NCI-H226 (cell line): ENCODE results near the gene OTUD4.
A peak's percentile ranks its signal among the peaks of the same experiment; 100 is the strongest.
"Not testable (repeated sequence)": the region's sequence is repeated elsewhere in the genome, so short reads cannot be mapped to it uniquely, and the experiment has no call there.

Experiments
- DNase-seq: peaks from one replicate; pipeline ENCODE4 v3.0.0-alpha.2; 2015

OTUD4 gene, protein sequence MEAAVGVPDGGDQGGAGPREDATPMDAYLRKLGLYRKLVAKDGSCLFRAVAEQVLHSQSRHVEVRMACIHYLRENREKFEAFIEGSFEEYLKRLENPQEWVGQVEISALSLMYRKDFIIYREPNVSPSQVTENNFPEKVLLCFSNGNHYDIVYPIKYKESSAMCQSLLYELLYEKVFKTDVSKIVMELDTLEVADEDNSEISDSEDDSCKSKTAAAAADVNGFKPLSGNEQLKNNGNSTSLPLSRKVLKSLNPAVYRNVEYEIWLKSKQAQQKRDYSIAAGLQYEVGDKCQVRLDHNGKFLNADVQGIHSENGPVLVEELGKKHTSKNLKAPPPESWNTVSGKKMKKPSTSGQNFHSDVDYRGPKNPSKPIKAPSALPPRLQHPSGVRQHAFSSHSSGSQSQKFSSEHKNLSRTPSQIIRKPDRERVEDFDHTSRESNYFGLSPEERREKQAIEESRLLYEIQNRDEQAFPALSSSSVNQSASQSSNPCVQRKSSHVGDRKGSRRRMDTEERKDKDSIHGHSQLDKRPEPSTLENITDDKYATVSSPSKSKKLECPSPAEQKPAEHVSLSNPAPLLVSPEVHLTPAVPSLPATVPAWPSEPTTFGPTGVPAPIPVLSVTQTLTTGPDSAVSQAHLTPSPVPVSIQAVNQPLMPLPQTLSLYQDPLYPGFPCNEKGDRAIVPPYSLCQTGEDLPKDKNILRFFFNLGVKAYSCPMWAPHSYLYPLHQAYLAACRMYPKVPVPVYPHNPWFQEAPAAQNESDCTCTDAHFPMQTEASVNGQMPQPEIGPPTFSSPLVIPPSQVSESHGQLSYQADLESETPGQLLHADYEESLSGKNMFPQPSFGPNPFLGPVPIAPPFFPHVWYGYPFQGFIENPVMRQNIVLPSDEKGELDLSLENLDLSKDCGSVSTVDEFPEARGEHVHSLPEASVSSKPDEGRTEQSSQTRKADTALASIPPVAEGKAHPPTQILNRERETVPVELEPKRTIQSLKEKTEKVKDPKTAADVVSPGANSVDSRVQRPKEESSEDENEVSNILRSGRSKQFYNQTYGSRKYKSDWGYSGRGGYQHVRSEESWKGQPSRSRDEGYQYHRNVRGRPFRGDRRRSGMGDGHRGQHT

DNA sequence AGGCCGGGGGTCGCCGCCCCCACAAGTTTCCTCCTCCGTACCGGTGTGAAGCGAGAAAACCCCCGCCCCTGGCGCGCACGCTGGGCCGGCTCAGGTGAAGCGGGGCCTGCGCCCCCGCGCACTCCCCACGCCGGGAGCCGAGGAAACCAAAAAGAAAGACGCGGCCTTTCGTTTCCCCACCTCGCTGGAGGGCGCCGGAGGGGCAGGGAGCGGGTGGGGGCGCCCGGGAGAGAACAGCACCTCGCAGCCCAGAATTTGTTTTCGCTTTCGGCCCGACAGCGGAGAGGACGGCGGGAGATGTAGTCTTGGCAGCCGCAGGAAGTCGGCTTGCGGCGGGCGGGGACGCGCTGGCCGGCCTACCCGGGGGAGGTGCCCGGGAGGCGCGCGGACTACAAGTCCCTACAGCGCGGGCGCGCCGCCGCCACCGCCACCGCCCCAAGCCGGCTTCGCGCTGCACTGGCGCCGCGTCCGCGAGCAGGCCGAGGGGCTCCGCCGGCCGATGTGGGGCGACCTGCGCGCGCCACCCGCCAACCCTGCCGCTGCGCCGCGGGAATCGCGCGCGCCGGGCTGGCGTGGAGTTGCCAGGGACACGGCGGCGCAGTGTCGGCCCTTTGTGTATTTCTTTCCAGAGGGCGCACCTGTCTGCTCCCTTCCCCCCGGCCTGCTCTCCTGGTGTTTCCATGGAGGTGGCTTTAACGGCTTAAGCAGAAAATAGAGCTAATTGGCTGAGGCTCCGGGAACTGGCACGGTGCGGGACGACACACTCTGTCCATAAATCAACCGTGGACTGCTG, at the start of gene OTUD4:
TSS of gene OTUD4 (minus strand) at position 292 of the 793 bp plus-strand sequence. CDS start 616 bp downstream, outside the sequence.
- DNase-seq: peak; percentile 88

DNA sequence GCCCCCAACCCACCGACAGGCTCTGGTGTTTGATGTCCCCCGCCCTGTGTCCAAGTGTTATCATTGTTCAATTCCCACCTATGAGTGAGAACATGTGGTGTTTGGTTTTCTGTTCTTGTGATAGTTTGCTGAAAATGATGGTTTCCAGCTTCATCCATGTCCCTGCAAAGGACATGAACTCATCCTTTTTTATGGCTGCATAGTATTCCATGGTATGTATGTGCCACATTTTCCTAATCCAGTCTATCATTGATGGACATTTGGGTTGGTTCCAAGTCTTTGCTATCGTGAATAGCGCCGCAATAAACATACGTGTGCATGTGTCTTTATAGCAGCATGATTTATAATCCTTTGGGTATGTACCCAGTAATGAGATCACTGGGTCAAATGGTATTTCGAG, 42.8 kb upstream of the OTUD4 start:
- DNase-seq: not testable (repeated sequence)

GRCh38 chr4:145221529-145221928, 41.1 kb upstream of the OTUD4 start:
- DNase-seq: not testable (repeated sequence)

DNA sequence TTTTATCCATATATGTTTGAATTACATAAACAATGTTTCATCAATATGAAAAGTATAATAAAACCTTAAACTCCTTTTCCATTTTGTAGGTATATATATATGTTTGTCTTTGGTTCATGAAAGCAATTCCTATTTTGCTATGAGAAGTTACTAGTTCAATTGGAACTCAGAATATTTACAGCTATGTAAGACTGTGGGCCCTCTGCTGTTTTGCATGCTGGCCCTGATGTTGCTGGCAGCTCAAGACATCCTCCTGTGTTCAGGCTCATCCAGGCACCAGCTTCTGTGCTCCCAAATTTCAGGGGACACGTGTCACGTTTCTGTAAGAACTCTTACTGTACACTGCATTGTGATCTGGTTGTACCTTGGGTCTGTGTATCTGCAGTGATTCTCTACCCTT, 38.7 kb upstream of the OTUD4 start:
- DNase-seq: no peak

DNA sequence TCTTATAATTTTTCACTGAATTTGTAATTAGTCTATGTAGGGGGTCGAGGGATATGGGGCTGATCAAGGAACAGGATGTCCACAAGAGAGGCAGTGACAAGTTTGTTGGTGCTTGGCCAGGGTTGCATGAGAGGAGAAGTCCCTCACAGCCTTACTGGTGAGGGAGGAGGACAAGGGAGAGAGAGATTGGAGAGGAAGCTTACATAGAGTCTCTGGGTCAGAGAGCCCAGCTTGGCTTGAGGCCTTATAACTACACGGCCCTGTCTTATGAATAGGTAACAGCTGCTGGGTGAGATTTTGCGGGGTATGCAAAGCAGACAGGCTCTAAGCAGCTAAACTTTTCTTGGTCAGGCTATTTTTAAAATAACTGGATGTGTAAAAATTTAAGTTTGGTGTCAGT, 37.9 kb upstream of the OTUD4 start:
- DNase-seq: no peak

DNA sequence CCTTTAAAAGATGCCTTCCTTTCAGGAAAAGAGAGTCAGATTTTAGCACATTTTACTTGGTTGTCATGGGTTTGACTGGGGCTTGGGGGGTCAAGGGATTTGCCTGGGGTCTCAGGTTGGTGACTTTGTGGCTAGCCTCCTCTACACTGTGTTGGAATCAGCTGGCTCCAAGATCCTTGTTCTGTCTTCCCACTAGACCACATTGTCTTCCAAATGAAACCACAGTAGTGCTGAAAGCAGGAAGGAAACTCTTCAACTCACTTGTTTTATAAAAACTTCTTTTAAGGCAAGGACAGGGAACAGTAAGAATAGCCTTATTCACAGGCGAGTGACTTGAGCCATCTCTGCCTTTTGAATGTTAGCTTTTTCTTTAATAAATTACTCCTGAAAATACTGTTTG, 37.0 kb upstream of the OTUD4 start:
- no peak for DNase-seq

GRCh38 chr4:145216535-145216934, 36.1 kb upstream of the OTUD4 start:
- DNase-seq: no peak

DNA sequence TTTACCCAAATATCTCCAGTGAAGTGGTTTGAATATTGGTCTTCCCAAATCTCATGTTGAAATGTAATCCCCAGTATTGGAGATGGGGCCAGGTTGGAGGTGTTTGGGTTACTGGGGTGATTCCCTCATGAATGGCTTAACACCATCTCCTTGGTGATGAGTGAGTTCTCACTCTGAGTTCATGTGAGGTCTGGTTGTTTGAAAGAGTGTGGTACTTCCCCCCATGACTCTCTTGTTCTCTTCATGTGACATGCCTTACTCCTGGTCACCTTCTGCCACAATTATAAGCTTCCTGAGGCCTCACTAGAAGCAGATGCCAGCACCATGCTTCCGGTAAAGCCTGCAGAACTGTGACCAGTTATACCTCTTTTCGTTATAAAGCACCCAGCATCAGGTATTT, 32.9 kb upstream of the OTUD4 start:
- no peak for DNase-seq

GRCh38 chr4:145207934-145208333, 27.5 kb upstream of the OTUD4 start:
- peak; percentile 9 for DNase-seq

DNA sequence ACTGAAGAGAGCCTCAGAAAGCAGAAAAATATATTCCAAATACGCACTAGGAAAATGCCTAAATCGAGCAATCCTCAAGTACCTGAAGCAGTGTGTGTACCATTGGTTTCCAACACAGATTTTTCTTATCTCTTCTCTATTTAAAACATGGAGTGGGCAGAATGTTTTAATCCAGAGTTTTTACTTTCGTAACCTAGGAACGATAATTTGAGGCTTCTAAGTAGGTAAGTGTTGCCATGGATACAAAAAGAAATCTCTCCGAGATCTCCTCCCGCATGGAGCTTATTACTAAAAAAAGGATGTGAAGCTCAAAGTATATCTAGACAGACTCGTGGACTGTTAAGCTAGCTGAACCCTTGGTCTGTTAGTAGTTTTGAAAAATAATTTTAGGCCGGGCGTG, 23.0 kb upstream of the OTUD4 start:
- no peak for DNase-seq

GRCh38 chr4:145200366-145200765, 20.0 kb upstream of the OTUD4 start:
- no peak for DNase-seq

- no peak for DNase-seq
Observed at GRCh38 chr4:145199051-145199716, 18.8 kb upstream of the OTUD4 start.

- DNase-seq: no peak
Observed at GRCh38 chr4:145196747-145197146, 16.4 kb upstream of the OTUD4 start.

DNA sequence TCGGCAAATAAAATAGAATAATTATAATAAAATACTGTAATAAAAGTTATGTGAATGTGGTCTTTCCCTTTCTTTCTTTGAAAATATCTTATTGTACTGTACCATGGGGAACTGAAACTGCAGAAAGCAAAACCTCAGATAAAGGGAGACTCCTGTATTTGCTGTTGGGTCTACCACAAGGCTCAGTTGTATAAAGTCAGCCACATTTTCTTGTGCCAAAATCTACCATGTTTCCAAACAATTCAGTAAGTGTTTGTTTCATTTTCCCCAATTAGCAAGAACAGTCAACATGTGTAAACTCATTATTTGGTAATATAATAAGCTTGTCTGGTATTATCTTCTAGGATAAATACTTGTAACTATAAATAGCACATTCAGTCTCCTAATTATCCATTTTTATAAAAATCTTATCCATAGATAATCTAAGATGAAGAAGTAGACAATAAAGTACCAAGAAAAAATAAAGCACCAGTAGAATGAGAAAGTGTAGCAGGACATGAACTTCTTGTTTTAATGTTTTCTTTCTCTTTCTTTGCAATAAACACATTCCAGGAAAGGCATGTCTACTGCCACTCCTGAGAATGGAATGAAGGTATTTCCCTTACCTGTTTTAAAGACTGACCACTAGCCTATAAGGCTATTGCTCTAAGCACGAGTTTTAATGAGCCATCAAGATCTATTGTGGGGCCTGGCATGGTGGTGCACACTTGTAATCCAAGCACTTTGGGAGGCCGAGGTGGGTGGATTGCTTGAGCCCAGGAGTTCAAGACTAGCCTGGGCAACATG, 15.0 kb upstream of the OTUD4 start:
- DNase-seq: peak; percentile 24

- DNase-seq: peak; percentile 18
Observed at GRCh38 chr4:145189981-145190380, 9.6 kb upstream of the OTUD4 start.

DNA sequence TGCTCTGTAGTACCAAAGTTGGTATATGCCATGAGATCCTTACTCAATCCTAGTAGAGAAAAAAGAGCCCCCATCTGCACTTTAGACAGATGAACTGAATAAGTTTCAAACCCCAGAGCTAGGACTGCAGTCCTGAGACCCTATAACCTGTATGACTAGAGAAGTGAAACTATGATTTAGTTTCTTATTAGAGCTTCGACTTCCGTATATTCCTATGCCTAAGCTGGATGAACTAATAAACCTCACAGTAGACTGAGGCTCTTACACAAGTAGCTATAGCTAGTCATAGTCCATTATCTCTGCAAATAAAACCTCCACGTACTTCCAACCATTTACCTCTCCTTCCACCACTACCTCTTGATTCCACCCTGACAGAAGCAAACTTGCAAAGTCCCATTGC, 6.3 kb upstream of the OTUD4 start:
- no peak for DNase-seq

DNA sequence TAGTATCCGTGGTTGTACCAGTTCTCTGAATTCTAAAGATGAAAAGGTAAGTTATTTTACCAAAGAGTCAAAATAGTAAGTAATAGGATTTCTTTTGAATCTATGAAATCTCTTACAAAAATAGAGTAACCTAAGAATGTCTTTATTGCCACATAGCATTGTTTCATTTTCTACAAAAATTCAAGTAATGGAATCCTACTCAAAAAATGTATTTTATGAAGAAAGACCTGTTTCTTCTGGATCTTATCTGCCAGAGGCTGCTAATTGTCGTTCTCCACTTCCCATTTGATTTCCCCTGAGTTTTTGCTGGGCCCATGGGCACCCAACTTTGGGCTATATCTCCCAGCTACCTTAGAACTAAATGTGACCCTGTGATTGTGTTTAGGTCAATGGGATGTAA, 3.2 kb upstream of the OTUD4 start:
- no peak for DNase-seq

- peak; percentile 50 for DNase-seq
Observed at GRCh38 chr4:145183023-145183422, 2.6 kb upstream of the OTUD4 start.

DNA sequence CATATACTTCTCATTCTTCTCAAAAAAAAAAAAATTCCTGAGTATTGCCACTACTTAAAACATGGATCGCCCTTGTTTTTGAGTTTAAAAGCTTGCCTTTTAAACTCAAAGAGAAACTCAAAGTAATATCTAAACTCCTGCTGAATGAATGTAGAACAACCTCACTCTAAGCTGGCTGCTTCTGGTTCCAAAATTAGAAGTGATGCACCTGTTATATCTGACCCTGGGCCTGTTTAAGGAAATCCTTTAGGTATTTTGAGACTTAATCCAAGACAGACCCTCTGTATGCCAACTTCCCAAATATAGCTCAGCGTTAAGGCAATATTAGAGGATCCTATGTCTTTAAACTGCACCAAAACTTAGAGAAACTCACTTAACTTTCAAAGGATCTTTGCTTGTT, 1.8 kb upstream of the OTUD4 start:
- no peak for DNase-seq

DNA sequence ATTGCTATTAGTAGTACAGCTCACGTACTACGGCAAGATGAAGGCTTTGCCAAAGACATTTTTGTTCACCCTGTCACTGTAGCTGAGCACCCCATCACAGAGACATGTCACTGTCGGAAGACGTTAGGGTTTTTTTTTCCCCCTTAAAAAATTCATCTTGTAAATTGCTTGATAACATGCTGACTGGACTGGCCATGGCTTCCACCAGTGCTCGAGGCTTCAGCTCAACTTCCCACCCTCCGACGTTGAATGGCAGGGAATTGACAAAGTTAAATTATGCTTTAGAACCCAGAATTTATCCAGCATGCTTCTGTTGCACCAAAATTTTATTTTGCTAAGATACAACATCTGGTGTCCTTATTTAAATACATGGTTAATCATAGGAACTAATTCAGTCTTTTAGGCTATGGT, 707 bp upstream of the OTUD4 start:
- no peak for DNase-seq

DNA sequence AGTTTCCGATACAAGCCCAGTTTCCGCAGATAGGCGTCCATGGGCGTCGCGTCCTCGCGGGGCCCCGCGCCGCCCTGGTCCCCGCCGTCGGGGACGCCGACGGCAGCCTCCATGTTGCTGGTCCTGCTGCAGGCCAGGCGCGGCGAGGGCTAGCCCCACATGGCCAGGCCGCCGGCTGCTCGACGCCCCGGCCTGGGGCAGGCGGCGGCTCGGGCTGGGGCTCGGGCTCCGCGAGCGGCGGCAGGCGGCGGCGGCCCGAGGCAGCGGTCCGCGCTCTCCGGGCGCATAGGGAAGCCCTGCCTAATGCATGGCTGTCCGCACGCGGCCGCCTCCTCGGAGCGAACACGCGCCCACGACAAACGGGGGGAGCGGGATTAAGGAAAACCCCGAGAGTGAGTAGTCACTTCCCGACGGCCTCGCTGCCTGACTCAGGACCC, 510 bp downstream of the OTUD4 start:
- DNase-seq: peak; percentile 29
